Occipital lobe (tissue), 2 donors: ENCODE data around the gene PTPRB. TPM values are rescaled to one million over a fixed set of nuclear protein-coding genes. Genes with fewer than 3 reads are reported as not detected.
A peak's percentile ranks its signal among the peaks of the same experiment; 100 is the strongest.

Source experiments
- DNase-seq: peaks from one replicate; lab custom pipeline; 2025; lab: John Stamatoyannopoulos, UW
- total RNA-seq: library from RNA; depleted of rRNA; stranded (reverse); fragments of >200 nt; gene quantifications from one replicate; pipeline ENCODE4 v1.2.3, GENCODE V29; 2014

The PTPRB gene
- total RNA-seq, 1 donor from 2014 or later = 8.7 TPM

DNA sequence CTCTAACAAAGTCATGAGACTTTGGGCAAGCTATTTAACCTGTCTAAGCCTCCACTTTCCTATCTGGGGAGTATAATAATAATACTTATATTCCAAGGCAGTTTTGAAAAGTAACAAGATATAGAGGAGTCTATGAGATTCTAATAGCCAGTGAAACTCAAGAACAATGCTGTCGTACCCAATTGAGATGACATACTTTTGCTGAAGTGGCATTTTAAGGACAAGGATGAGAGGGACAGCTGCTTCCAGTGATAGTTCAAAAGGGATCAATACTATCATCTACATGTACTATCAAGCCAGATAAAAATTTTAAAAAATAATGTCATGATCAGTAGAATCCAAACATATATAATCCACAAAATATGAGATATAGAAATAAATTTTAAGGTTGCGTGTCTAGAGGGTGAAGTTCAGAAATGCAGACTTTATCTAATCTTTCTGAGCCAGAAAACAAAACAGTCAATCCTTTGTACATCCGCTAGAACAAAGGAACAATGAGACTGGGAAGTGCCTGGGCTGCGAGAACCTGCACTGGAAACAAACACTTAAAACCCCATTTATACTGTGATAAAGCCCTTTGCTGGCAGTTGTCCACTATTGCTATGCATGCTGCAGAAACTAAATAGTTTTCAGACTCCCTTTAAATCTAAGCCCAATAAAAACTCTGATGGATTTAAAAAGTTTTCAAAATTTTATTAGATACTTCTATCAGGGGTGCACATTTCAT is 38.6 kb downstream of the PTPRB start:
- no peak for DNase-seq

DNA sequence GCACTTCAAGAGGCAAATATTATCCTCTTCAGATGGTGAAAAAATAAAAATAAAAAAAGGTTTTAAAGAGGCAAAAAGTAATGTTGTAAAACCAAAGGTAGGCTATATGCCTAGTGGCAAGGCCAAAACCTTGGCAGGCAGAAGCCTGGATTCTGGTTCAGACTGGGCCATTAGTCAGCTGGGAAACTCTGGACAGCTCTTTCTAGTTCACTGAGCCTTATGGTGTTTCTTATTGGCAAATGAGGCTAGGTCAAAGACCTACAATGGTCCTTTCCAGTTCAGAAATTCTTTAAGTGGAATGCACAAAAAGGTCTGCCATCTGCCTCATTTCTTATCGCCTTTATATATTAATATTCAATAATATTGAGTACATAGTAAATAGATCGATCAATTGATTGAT is 44.6 kb downstream of the PTPRB start:
- DNase-seq = no peak

DNA sequence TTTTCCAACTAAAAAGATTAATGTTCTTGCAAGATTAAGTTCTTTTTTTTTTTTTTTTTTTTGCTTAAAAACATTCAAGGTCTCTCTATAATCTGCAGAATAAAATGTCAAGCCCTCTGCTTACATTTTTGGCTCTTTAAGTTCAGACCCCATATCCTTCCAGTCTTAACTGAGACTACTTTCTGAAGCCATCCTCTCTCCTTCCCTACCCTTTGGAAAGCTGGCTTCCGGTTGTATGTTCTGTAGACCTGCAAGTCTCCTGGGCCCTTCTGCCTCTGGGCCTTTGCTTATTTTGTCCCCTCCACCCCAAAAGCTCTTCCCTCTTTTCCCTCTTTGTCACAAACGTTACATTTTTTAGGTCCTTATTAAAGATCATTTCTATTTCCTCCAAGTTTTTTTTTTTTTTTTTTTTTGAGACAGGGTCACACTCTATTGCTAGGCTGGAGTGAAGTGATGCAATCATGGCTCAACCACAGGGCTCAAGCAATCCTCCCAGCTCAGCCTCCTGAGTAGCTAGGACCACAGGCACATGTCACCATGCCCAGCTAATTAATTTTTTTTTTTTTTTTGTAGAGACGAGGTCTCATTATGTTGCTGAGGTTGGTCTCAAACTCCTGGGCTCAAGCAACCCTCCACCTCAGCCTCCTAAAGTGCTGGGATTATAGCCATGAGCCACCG is 46.5 kb downstream of the PTPRB start:
- no peak for DNase-seq

DNA sequence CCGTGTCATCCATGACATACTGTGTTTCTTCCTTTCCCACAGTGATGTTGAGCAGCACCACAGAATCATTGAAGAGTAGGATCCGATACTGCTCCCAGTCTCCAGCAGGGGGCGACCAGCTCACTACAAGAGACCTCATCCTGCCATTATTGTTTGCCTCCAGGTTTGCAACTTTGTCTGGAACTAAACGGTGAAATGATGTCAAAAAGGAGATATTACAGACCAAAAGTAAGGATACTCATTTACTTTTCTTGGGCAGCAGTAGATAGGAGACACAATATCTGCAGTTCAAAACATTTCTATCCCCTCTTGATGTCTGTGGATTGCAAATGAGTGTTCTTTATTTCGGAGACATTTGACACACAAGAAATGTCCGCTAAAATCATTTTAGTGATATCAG is 47.2 kb downstream of the PTPRB start:
- peak; percentile 15 for DNase-seq

DNA sequence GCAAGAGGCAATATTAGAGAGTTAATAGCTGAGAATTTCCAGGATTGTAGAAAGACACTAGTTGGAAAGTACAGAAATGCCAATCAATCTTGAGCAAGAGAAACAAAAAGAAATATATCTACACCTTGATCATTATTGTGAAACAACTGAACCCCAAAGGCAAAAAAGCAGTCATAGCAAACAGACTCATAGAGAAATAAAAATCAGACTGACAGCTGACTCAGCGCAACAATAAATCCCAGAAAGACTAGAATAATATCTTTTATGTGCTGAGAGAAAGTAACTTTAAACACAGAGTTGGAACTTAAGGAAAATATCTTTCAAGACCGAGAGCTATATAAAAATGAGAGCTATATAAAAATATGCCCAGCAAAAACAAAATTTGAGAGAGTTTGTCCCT is 52.9 kb downstream of the PTPRB start:
- no peak for DNase-seq

DNA sequence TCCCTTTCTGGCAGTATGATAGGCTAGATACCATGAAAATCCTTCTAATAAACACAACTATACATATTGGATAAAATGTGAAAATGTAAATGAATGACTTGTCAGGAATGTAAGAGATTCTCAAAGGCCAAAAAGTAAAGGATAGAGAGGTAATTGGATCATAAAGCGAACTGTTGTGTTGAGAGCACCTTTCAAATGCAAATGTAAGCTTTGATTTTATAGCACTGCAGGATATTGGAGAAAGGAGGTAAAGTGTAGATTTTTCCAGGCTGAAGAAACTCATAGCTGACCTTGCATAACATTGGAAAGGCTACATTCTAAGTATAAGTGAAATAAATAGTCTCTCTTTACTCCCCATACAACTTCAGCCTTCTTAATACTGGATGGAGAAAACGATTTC is 54.0 kb downstream of the PTPRB start:
- no peak for DNase-seq

DNA sequence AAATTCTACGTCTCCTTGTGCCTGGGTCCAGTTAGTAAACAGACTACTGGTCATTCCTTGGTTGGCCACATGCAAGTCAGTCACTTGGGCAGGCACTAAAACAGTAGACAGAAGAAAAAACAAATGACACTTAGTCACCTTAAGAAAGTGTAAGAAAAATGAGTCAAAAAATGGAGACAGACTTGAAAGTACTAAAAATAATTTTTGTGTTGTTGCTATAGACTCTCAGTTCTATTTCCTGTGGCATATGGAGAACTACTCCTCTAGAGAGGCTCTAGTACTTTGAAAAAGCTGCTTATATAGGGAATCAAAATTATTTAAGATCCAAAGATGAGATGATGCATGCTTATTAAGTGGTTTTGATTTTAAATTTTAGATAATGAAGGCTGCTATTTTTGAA is 56.0 kb downstream of the PTPRB start:
- DNase-seq = no peak

DNA sequence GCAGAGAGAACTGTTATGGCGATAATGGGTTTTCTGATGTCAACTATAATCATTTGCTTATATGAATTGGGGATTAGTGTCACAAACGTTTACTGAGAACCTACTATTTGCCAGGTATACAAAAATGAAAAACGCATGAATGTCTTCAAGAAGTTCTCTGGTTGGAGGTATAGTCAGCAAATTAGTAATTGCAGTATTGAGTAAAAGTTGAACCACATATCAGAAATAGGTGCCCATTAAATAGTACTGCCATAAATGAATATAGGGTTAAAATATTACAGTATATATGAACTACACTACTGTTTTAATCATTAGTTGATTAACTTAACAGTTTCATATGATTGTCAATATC is 60.0 kb downstream of the PTPRB start:
- no peak for DNase-seq

DNA sequence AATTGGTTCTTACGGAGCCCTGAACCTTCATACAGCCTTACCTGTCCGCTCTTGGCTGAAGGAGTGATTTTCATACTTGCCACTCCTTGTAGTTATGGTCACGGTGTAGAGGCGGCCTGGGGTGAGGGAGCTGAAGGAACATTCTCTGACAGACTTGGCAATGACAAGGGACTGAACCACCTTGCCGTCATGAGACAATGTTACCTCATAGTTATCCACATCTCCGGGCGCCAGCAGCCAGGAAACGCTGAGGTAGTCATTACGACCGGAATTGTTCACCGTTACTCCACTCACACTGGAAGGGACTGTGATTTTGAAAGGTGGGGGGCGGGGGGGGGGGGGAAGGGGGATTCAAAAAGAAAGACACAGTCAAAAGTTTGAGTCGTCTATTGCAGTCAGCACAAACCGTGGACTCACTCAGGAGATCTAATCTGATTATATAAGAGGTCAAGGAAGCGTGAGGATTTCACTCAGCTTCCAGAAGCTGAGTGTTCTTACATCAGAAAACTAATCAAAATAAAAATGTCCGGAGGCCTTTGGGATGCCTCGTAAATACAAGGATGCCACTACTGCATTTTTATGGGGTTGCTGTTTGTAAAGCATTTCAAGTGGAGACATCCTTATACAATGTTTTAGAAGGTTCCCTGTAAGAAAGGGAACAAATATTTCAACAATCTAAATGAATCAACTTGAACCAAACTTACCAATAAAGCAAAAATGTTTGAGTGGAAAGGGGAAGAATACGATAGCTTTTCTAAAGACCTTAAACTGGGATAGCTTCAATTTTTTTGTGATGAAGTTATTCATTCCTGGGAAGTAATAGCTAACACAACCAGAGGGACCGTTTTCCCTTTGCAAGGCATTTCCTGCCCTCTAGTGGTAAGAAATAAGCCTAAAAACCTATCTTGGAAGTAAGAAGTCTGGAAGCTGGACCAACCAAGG is 60.6 kb downstream of the PTPRB start:
- DNase-seq = no peak

DNA sequence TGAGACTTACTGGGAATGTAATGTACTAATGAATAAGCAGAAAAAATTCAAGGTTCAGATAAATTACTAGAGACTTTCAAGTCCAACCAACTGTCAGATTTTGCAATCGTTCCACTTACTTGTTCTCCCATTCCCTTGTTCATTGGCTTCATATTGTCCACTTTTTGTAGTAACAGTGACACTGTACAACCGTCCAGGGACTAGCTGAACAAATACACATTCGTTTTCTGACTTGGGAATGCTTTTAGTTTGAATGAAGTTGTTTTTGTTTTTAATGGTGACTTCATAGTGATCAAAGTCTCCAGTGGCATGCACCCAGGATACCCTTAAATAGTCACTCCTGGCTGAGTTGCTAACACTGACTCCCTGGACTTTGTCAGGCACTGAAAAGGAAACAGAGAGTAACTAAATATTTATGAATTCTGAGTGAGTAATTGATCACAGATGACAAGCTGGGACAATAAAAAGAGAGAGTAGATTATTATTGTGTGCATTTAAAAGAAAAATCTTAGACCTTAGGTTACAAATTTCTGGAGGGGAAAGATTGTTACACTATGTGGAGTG is 65.4 kb downstream of the PTPRB start:
- no peak for DNase-seq

DNA sequence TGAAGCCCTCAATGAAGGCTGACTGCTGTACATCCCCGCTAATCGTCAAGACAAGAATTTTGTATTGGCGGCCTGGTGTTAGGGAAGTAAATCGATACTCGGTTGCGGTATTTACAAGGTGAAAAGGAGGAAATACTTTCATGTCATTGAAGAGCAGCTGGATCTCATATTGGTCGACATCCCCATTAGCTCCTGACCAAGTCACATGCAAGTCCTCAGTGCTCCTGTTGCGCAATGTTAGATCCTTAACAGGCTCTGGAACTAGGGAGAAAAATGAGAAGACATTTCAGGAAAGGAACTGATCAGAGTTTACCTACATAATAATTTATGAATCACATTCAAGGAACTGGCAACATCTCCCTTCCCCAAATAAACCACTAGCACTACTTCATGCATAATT is 66.2 kb downstream of the PTPRB start:
- no peak for DNase-seq

DNA sequence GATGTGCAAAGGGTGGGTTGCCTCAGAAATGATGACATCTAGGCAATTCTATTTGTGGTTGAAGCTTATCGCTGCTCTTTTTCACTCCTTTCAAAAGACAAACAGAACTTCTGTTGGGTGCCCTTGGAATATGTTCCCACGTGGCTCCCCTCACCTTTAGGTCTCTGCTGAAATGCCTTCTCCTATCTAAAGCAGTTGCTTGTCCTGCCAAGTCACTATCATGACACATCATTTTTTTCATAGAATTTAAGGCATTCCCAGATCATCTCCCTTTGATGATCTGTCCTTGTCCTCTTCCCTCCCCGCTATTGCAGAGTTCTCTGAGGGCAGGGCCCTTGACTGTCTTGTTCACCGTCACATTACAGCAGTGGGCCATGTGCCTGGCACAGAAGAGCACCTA is 75.7 kb downstream of the PTPRB start:
- DNase-seq = no peak

DNA sequence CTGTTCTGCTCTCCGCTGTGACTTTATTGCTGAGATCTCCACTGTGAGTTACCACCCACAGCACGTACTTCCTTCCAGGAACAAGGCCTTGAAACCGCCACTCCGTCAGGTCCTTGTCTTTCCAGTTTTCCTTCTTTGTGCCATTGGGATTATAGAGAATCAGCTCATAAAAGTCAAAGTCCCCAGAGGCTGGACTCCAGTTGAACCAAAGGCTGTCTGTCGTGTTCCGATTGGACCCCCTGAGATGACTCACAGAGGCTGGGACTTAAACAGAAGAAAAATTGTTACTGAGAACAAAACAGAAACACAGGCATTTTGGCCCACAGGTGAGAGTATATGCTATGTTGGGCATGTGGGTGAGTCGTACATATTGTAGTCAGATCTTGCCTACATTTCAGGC is 76.6 kb downstream of the PTPRB start:
- DNase-seq = no peak

DNA sequence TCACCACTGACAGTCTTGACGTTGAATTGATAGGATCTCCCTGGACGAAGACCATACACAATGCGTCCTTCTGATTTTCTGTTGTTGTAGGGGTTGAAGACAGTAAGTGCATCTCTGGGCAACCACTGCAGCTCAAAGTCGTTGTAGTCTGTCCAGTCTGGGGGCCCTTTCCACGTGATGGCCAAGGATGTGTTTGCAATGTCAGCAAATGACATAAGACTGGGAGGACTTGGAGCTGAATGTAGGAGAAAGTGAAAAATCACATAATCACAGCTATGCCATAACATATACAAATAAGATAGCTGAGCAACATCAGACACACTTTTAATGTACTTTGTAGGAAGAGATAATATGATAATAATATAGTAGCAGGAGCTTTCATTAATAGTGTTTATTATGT is 77.8 kb downstream of the PTPRB start:
- DNase-seq = no peak

DNA sequence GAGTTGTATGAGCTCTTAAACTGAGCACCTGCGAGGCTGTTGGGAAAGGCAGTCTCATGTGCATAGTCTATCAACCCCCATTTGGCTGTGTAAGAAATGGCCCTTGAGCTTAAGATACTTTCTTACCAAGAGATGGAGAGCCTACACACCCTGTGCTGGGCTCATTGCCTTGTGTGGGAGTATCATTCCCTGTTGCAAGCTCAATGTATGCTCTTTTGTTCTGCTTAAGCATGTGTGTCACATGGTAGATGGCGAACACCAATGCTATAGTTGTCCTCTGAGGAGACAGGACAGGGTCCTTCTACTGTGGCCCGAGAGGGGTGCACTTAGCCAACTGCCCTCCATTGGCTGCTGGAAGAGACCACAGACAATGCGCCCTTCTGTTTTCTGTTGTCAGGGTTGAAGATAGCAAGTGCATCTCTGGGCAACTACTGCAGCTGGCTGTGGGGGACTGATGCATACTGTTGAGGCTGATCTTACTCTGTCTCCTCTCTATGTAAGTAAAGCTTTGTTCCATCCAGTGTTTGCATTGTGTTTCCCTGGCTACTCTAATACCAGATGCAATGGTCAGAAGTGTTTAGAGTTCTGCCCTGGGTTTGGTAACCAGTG is 79.5 kb downstream of the PTPRB start:
- peak; percentile 84 for DNase-seq

DNA sequence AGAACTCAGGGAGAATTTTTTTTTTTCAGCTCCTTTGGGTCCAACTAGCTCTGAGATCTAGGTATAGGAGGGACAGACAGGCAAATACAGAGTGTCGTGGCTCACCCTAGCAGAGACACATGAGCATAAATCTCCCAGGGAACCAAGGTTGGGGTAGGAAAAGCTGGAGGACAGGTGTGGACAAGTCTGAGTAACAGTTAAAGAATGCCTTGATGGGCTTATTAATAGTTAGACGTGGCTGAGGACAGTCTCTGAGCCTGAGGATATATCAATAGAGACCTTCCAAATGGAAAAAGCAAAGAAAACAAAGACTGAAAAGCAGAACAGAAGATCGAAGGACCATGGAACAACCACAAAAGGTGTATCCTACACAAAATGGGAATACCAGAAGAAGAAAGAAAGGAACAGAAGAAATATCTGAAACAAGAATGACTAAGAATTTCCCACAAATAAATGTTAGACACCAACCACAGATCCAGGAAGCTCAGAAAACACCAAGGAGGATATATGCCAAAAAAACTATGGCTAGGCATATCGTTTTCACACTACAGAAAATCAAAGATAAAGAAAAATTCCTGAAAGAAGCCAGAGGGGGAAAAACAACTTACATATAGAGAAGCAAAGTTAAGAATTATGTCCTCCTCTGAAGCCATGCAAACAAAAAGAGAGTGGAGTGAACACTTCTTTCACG is 80.9 kb downstream of the PTPRB start:
- DNase-seq = no peak

DNA sequence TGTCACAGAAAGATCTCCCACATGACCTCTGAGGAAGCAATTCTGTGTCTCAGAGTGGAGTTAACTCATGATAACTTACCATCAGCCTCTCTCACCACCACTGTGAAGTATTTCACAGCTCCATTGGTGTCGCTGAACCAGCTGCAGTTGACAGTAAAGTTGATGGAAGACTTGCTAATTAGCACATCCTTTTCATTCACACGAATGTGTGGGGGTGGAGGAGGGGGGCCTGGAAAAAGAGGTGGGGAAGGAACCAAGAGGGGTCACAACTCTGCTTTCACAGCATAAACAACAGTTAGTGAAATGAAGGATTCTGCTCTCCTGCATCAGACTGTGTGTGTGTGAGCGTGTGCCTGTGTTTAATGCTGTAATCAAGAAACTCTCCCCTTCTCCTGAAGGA is 82.1 kb downstream of the PTPRB start:
- no peak for DNase-seq

DNA sequence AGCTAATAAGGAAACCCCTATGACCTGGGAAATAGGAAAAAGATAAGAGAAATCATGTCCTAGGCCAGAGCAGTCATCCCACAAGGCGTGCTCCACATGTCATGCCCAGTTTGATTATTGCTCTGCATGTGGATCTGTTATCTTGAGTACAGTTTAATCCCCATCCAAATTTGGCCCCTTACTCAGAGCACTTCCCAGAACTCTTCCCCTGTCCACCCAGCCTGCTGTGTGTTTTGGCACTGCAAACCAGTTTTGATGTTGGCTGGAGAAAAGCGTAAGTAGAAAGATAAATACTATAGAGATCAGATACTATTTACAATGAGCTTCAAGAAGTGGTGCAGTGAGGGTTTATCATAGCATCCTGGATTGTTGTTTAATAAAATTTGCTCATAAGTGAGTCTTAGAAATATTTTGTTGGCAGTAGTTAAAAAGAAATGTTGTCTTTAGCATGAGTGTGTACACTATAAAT is 83.8 kb downstream of the PTPRB start:
- DNase-seq = no peak

DNA sequence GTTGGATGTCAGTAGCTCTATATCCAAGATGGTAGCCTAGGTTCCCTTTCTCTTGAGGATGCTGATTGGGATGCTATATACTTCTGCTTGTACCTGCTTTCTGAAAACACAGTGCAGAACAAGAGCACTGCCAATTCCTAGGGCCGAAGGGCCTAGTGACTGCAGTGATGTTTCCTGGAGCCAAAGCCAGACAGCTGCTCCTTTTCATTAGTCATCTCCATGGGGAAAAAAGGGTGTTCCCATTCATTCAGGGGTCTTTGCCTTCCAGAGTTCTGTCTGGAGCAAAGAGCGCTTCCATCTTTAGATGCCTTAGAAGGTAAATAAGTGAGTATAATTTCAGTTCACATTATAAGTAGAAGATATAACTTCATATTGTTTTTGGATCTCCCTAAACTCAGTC is 85.5 kb downstream of the PTPRB start:
- DNase-seq = no peak

DNA sequence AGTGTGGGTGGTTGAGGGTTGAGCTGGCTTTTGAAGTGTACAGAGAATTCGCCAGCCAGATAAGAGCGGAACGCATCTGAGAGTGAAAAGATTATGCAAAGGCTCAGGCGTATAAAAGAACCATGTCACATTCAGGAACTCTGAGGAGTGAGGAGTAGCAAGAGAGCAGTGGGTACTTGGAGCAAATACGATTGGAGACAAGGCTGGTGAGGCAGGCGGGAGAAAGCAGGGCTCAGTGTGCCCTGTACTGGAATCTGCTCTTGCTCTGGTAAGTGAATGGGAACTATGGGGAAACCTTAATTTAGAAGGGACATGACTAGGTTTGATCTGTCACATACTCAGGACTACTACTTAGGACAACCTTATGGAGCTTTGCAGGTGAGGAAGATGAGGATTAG is 87.0 kb downstream of the PTPRB start:
- DNase-seq = no peak
